ENCODE measurements around the gene PDXK.
A peak's percentile ranks its signal among the peaks of the same experiment; 100 is the strongest.
"Not testable (repeated sequence)": the region's sequence is repeated elsewhere in the genome, so short reads cannot be mapped to it uniquely, and the experiment has no call there.

PDXK gene

DNA sequence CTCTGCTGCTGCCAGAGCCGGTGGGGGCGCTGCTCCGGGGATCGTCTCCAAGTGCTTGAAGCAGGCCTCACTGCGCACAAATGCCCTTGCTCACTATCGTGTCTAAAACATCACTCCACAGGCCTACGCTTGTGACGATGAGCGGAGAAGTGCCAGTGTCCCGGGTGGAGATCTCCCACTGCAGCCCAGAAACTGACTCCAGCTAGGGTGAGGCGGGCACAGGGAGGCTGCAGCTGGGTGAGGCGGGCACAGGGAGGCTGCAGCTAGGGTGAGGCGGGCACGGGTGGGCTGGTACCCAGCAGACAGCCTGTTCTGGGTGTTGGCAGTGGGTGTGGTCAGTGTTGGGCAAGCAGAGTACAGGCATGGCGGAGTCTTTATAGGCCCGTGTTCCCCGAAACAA is 22.7 kb upstream of the PDXK start:
- FAIRE-seq (no peak), DNase-seq (ENCODE audit: extremely low spot score, insufficient read length, low read depth) (no peak)

DNA sequence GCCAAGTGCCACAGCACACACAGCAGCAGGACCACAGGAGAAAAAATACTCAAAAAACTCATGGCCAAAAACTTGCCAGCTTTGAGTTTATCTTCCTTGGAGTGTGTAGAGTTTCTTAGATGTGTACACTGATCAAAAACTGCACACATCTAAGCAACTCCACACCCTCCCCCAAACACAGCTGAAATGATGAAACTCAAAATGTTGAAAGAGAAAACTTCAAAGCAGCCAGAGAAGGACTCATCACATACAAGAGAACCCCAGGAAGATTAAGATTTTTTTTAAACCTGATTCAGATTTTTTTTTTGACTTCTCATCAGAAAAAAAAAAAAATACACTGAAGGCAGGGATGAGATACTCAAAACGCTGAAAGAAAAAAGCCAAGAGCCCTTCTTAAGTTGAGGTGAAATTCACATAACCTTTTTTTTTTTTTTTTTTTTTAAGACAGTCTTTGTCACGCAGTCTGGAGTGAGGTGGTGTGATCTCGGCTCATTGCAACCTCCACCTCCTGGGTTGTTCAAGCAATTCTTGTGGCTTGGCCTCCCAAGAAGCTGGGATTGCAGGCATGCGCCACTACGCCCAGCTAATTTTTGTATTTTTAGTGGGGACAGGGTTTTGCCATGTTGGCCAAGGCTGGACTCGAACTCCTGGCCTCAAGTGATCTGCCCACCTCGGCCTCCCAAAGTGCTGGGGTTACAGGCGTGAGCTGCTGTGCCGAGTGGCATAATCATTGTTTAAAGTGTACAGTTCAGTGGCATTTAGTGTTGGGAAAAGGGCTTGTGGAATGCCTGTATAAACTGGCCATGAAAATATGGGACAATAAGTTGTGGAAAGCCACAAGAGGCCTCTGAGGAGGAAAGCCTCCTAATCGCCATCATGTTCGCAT is 20.9 kb upstream of the PDXK start:
- no peak for DNase-seq (ENCODE audit: extremely low spot score, insufficient read length, low read depth)
- FAIRE-seq, result no peak

DNA sequence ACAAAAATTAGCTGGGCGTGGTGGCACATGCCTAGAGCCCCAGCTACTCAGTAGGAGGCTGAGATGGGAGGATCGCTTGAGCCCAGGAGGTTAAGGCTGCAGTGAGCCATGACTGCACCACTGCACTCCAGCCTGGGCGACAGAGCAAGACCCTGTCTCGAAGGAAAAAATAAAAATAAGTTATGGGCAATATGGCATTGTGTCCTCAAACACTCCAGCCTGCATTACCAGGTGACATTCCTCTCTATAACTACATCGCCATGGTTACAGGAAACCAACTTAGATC is 19.5 kb upstream of the PDXK start:
- not testable (repeated sequence) for DNase-seq (ENCODE audit: extremely low spot score, insufficient read length, low read depth); FAIRE-seq

DNA sequence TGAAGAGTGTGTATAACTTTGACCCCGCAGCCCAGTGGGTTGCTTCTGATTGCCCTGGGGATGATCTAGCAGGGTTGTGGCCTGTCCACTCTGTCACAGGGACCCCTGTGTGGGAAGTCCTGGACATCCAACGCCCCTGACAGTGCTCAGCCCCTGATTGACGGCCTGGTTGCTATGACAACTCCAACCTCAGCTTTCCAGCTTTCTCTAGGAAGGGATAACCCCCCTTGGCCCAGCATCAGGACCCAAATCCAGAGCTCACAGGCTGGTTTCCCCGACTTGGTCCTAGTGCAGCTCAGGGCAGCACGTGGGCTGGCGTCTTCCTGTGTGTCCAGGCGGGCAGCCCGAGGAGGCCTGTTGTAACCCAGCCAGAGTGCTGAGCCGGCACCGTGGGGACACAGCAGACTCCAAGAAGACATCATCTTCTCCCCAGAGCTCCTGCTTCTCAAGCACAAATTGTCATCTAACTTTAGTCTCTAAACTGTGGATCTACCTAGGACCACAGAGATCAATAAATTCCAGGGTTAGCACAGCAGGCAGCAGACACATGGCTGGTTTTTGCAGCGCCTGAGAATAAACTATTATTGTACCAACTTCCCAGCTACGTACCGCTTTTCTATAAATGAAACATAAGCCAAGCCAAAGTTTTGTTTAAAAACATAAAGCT is 18.9 kb upstream of the PDXK start:
- DNase-seq (ENCODE audit: extremely low spot score, insufficient read length, low read depth) (no peak), FAIRE-seq (no peak)

DNA sequence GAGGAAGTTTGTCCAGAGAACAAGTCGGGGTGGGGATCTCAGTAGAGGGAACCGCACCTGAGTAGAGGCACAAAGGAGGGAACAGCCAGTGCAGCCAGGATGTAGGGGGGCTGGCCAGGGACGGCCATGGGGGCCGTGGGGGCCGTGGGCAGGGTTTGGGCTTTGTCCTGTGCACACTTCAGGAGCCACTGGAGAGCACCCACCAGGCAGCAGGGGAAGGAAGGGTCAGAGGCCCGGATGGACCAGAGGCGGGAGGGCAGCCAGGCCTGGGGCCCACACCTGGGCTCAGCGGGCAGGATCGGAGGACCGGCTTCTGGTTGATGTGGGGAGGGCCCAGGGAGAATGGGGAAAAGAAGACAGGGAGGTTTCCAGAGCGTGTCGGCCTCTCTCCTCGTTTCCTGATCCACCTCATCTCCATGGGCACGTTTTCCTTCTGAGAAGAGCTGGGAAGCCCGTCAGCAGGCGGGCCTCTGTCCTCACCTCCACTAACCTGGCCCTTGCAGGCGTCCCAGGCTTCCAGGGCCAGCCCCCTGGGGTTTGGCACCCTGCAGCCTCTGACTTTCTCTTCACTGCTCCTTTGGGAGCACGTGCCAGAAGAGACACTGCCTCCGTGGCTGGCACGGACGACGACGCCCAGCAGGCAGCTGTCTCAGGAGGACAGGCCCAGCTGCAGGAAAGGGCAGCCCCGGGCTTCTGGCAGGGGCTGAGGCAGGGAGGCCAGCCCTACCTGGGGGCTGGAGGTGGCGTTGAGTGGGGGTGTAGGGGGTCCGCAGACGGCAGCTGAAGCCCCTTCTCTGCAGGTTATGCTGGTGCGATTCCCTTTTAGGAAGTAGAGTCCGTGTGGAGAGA is 16.8 kb upstream of the PDXK start:
- DNase-seq (ENCODE audit: extremely low spot score, insufficient read length, low read depth) (no peak), FAIRE-seq (no peak)

DNA sequence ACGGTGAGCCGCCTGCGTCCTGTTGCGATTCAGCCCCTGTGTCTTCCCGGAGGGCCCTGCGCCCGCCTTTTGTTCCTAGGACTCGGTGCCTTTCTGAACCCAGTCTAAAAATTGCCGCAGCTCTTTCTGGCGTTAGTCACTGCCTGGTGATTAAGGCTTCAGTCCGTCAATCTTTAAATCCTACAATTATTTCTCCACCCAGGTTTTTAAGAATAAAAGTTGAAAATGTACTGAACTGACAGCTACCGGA is 16.2 kb upstream of the PDXK start:
- DNase-seq (ENCODE audit: extremely low spot score, insufficient read length, low read depth) (no peak), FAIRE-seq (no peak)

DNA sequence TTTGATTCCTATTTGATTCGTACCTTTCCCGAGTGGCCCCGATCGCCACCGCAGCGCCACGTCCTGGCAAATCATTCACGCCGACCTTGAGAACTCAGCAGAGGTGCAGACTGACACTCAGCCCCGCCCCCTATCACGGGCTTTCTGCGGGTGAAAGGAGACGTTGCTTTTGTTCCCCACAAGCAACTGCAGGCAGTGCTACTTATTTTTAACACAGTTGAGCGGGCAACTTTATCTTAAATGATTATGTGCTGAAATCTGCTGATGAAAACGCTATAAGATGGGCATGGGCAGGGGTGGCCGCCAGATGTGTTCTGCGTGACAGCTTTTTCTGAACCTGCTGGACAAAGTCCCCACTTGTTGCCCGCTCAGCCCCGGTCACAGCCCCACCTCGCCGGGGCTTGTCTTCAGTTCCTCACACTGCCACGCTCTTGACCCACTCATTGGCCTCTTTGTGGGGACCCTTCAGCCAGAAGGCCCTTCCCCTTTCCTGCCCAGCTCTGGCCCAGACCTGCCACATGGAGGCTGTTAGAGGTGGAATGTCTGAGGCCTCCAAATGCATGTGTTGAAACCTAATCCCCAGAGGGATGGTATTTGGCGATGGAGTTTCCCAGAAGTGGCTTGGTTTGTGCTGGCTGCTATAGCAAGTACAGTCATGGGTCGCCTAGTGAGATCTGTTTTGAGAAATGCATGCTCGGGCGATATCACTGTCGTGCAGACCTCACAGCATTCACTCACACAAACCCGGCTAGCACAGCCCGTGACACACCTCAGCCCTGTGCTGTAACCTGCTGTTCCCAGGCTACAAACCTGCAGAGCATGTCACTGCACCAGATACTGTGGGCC is 15.7 kb upstream of the PDXK start:
- DNase-seq (ENCODE audit: extremely low spot score, insufficient read length, low read depth) (no peak), FAIRE-seq (no peak)

DNA sequence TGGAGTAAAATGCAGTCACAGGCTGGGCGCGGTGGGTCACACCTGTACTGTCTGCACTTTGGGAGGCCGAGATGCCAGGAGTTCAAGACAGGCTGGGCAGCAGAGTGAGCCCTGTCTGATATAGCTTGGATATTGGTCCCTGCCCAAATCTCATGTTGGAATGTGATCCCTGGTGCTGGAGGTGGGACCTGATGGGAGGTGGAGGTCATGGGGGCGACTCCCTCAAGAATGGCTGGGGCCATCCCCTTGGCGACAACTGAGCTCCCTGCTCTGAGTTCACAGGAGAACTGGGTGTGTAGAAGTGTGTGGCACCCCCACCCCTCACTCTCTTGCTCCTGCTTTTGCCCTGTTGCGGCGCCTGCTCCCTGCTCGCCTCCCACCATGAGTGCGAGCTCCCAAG is 11.5 kb upstream of the PDXK start:
- no peak for DNase-seq (ENCODE audit: extremely low spot score, insufficient read length, low read depth)

DNA sequence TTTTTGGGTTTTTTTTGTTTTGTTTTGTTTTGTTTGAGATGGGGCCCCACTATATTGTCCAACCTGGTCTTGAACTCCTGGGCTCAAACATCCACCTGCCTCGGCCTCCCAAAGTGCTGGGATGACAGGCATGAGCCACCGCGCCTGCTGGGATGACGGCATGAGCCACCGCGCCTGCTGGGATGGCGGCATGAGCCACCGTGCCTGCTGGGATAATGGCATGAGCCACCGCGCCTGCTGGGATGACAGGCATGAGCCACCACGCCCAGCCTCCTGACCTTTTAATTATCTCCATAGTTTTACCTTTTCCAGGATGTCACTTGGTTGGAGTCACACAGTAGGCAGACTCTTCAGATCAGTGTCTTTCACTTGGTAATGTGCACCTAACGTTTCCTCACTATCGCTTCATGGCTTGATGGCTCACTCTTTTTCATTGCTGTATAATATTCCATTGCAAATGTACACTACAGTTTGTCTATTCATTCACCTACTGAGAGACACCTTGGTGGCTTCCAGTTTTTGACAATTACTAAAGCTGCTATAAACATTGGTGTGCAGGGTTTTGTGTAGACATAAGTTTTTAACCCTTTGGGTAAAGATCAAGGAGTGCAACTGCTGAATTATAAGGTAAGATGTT is 10.1 kb upstream of the PDXK start:
- DNase-seq (ENCODE audit: extremely low spot score, insufficient read length, low read depth) (no peak), FAIRE-seq (no peak)

More for the DNA sequence above, 11.5 kb upstream of the PDXK start:
- no peak for FAIRE-seq

DNA sequence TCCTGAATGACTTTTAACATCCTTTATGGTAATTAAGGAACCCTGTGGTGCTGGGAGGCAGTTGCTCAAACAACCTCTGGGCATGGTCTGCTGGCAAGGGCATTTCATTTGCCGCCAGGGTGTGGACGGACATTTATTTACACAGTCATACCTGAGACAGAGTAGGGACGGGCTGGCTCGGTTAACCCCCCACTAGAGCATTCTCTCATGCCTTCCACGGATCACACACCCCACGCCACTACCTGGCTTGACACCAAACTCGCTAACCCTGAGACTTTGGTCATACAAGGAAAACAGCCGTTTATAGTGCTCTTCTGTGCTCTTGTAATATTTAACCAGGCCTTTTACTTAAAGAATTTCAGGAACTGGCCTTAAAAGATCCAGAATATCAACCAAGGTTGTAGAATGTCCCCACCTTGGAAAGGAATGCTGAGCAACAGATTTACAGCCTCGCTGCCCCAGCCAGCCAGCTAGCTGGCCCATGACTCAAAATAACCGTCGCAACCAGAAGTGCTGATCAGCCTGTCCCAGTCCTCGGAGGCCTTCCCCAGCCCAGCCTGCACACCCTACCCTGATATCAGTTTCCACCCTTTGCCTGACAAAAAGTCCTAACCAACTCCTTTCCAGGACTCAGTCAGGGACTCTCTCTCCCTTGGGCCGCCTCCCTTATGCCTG is 6.5 kb upstream of the PDXK start:
- FAIRE-seq, result no peak
- DNase-seq (ENCODE audit: extremely low spot score, insufficient read length, low read depth), result no peak

DNA sequence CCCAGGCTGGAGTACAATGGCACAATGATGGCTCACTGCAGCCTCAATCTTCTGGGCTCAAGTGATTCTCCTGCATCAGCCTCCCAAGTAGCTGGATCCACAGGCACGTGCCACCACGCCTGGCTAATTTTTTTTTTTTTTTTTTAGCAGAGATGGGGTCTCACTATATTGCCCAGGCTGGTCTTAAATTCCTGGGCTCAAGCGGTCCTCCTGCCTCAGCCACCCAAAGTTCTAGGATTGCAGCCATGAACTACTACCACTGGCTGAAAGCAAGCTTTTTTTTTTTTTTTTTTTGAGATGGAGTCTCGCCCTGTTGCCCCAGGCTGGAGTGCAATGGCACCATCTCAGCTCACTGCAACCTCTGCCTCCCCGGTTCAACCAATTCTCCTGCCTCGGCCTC is 5.8 kb upstream of the PDXK start:
- DNase-seq (ENCODE audit: extremely low spot score, insufficient read length, low read depth); FAIRE-seq: not testable (repeated sequence)

DNA sequence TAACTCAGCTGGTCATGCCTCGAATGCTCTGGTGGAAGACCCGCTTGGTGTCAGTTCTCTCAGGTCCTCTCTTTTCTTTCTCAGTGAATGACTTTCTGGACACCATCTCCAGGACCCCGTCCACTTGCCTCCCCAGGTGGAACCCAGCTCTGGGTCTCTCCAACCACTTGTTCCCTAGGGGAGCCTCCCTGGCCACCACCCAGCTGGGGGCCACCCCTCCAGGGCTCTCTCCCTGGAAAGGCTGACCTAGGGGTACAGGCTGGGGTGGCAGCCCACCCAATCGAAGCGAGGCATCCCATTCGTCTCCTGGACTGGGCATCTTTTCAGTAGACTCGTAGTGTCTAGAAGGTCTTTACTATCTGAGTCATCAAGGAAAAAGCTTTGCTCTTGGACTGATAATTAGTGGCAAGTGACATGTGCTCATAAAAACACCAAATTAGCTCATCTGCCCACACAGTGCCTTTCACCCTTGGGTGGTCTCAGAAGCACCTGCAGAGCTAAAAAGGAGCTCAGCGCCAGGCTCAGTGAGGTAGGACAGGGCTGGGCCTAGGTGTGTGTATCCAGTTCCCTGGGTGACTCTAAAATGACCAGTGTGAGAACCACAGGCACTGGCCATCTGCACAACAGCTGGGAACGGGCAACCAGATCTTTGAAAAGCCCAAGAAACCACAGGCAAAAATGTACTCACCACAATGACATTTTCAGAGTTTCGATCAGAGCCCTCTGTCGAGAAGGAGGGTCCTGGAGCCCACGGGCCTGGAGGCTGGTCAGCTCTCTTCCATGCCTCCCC is 2.4 kb upstream of the PDXK start:
- DNase-seq (ENCODE audit: extremely low spot score, insufficient read length, low read depth) (peak; percentile 43), FAIRE-seq (peak; percentile 86)

DNA sequence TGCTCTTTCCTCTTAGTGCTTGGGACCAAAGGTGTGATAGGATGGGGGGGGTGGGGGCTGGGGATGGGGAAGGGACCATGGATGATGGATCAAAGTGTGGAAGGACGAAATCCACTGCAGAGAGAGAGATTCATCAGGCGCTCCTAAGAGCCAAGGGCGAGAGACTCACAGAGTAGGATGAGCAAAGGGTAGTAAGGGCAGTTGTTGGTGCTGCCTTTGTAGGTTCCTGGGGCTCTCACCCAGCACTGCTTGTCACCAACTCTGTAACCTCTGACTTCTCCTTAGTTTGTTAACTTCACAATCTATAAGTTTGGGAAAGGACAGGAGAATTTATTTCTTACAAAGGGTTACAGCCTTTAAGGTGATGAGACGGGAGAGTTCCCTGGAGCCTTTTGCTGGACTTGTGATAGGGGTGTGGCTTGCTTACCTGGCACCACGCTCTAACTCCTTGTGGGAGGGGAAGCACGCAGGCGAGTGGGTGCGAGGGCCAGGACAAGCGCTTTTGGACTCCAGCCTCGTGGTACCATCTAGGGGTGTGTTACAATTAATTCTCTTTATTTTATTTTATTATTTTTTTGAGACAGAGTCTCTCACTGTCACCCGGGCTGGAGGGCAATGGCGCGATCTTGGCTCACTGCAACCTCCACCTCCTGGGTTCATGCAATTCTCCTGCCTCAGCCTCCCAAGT is 1.6 kb upstream of the PDXK start:
- FAIRE-seq (no peak), DNase-seq (ENCODE audit: extremely low spot score, insufficient read length, low read depth) (no peak)

DNA sequence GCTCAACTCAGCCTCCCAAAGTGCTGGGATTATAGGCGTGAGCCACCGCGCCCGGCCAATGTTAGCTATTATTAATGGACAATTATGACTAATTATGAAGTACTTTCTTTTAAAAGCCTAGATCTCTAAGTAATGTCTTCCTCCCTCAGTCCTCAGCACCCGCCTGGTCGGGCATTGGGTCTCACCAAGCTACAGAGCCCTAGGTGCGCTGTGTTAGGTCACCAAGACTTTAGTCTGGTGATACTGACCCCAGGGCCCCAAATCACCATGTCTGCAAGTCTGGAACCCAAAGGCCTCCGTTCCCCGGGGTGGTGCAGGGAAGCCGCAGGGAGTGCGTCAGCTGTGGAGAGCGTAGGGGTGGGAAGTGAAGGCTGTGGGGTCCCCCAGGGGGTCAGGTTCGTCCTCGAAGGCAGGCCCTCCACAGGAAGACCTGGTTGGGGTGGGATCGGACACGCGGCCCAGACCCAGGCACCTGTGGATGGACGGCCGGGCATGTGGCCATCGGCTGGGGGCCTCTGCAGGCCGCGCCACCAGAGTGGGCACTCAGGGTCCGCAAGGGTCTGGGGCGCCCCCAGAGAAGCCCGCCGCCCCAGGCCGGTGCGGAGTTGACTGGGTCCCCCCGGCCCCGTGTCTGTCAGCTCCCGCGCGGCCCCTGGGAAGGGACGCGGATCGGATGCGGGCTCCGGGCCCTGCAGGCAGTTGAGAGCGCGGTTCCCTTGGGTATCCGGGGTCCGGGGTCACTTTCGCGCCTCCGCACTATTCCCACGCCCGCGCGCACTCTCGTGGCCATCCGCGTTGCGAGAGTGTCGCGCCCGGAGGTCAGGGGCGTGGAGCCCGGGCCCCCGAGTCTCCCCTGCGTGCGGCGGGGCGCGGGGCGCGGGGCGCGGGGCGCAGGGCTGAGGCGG is 710 bp upstream of the PDXK start:
- no peak for FAIRE-seq
- DNase-seq (ENCODE audit: extremely low spot score, insufficient read length, low read depth), result no peak

DNA sequence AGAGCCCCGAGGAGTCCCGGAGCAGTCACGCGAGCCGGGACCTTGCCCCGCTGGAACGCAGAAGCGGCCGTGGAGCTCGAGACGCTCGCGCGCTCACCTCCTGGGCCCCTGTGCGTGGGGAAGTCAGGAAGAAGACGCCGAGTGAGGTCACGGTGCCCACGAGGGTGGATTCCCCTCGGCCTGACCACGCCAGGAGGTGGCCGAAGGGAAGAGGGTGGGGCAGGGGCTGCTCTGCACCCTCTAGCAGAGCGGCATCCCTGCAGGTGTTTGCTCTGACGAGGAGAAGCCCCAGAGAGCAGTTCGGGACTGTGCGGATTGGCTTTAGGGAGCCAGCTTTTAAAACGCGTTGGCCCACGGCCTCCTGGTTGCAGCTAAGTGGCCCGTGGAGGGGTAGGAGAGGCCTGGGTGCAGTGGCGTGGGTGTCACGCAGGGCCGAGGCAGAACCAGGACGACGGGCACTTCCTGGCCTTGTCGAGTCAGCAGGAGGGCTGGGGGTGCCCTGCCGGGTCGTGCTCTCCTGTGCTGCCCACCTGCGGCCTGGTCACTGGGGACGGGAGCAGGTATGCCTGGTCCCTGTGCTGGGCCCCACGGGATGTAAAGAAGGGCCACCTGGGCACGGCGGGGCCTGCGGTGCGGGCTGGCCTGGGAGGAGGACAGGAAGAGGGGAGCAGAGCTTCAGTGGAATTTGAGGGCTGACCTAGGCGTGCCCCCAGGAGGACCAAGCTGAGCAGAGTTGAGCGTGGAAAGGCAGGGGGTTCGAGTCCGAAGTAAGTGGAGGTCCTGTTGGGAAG is 1.0 kb downstream of the PDXK start:
- no peak for FAIRE-seq
- DNase-seq (ENCODE audit: extremely low spot score, insufficient read length, low read depth), result no peak

DNA sequence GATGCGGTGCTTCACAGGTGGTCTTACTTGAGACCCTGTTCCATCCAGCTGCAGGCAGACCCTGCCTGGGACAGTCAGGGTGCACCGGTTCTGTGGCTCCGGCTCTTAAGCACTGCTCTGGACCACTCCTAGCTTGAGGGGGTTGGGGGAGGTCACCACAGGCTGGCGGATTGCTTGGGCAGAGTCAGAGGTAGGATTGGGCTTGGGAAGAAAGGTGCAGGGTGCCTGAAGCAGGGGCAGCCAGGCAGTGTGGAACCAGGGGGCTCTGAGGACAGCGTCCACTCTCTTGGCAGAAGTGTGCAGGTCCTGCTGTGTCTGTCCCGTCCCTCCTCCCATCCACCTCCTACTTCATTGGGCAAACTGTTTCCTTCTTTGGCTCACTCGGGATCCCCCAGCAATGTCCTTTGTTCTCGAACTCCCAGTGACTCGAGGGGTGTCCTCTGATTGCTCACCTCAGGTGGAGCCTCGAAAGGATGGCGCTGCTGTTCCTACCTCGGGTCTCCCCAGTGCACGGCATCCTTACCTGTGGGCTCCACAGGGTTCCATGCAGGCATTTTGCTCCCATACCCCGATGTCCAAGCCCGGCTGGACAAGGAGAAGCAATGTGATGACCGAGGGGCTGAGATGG is 1.7 kb downstream of the PDXK start:
- DNase-seq (ENCODE audit: extremely low spot score, insufficient read length, low read depth) (no peak), FAIRE-seq (no peak)

Measured in GM18507 (cell line).